HG03520 (cell line): ENCODE measurements around the gene PIANP.

Experiments used
- ATAC-seq: cut with Tn5 transposase; IDR thresholded peaks from one replicate; pipeline ENCODE4 v1.9.1; 2021; ENCODE audit warnings: mild to moderate bottlenecking, moderate library complexity; ENCODE audit not compliant: unreplicated experiment

PIANP gene

GRCh38 chr12:6676962-6677361 lies 23.7 kb downstream of the PIANP start:
- no peak for ATAC-seq

DNA sequence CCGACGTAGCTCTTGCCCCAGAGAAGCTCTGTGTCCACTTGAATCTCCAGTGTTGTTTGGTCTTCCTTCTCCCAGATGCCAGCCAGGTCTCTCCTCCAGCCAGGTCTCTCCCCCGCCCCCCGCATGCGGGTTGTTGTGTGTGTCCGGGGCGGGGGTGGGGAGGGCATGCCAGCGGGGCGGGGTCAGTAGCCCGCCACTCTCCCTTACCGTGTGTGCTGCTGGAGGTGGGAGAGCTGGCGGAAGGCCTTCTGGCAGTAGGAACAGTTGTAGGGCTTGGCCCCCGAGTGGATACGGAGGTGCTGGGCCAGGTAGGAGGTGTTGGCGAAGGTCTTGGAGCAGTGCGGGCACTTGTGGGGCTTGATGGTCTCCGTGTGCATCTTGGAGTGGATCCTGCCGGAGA lies 28.5 kb downstream of the PIANP start:
- ATAC-seq = no peak

DNA sequence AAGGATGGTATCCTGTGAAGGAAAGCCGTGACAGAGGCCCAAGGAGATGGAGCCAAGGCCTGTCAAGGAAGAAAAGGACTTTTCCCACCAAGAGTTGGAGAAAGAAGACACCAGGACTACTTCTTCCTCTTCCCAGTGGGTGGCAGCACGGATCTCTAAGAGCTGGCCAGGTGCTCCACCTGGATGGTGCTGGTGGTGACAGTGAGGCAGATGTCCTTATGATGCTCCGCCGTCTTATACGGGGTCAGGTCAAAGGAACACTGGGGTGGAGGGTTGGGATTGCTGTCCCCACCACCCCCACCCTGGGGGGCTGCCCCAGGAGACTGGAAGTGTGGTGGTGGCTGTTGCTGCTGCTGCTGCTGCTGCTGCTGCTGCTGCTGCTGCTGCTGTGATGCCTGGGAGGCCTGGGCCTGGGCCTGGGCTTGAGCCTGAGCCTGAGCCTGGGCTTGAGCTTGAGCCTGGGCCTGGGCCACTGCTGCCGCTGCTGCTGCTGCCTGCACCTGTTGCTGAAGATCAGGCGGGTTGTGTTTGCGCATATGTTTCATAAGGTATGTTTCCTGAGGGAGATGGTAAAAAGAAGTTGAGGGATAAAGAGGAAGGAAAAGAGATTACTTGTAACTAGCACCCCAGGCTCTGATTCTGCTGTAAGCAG lies 32.9 kb downstream of the PIANP start:
- no peak for ATAC-seq

- no peak for ATAC-seq
Observed at GRCh38 chr12:6666211-6666610, 34.4 kb downstream of the PIANP start.

- no peak for ATAC-seq
Observed at GRCh38 chr12:6664902-6665301, 35.7 kb downstream of the PIANP start.

DNA sequence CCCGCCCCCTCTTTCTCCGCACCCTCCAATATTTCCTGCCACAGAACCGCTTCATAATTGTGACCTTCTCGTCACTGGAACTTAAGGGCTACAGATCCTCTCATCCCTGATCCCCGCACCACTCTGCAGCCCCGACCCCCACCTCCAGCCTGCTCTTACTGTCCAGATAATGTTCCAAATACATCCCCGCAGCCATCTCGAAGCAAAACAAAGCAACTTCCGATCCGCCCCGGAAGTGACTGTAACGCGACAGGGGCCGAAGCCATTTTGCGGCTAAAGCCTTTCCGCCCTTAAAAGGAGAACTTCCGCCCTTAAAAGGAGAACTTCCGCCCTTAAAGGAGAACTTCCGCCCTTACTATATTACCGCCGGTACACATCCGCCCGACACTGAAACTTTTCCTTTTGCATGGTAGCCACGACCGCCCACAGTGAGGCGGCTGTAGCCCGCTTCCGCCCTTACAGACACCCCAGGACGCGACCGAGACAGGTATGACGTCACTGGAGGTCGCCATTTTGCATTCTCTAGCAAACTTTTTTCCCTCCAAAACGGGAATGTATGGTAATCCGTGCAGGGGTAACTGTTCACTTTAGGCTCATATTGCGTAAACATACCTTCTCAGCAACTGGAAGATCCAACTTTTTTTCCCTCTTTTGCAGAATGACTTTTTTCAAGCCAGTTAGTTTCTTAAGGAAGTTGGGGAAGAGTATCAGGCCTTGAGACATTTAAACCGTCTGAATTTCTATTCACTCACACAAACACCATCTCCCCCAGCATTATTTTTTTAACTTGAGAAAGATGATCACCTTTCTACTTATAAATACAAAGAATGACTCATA lies 37.5 kb downstream of the PIANP start, which contains the start of gene ING4:
Gene ING4 (minus strand): TSS at position 214 of the 837 bp plus-strand sequence. CDS start 18 bp downstream, at position 196.
- ATAC-seq = peak; percentile 95

- peak; percentile 27 for ATAC-seq
Observed at GRCh38 chr12:6662602-6662905, 38.1 kb downstream of the PIANP start.

GRCh38 chr12:6653987-6654386 lies 46.6 kb downstream of the PIANP start:
- no peak for ATAC-seq

GRCh38 chr12:6653342-6653741 lies 47.3 kb downstream of the PIANP start:
- ATAC-seq = no peak

DNA sequence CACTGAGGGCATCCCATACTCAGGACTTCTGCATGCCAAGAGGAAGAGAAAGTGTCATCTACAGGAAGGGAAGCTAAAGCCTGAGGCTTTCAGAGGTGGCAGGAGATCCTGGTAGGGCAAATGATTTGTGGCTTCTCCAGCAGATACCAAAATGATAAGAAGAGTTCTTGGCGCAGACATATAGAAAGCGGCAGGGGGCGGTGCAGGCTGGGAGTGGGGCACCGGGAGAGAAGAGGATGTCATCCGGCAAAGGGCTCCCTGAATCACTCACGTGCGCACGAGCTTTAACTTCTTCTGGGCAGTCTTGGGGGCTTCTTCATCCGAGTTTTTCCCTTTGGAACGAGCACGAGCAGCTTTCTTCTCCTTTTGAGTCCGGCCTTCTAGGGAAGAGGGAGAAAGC lies 48.2 kb downstream of the PIANP start:
- no peak for ATAC-seq

- ATAC-seq = no peak
Observed at GRCh38 chr12:6650832-6651231, 49.8 kb downstream of the PIANP start.

GRCh38 chr12:6647083-6647604 lies 53.5 kb downstream of the PIANP start, which contains the start of gene ACRBP:
TSS of gene ACRBP (minus strand) at chr12:6647432. CDS start at chr12:6647366, 66 bp downstream.
- ATAC-seq = no peak

GRCh38 chr12:6646276-6647082 lies 54.1 kb downstream of the PIANP start:
- no peak for ATAC-seq

- no peak for ATAC-seq
Observed at GRCh38 chr12:6644903-6645302, 55.7 kb downstream of the PIANP start.

DNA sequence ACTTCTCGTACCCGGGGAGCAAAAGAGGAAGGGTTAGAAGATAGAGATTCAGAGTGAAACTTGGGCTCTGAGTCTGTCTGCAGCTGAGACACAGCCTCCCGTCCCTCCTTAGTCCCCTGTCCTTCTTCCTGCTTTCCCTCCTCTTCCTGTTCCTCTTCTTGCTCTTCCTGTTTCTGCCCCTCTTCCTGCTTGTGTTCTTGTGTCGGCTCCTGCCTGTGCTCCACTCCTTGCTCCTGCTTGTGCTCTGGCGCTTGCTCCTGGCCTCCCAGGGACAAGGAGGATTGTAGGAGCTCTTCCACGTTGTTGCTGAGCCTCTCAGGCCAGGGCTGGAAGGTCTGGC lies 56.4 kb downstream of the PIANP start:
- no peak for ATAC-seq
